SJSA1 (cell line): ENCODE measurements around the gene LMF1. TPM values are rescaled to one million over a fixed set of nuclear protein-coding genes. Genes with fewer than 3 reads are reported as not detected.

ENCODE experiments used
- DNase-seq, 2 experiments: peaks; one replicate each; pipeline ENCODE4 v3.0.0-alpha.2; 2015 to 2020; ENCODE audit warnings: low spot score in 2 of 2, low read depth in 1 of 2
- H3K27ac ChIP-seq: fragments of 250-450 bp; sonication (Bioruptor Pico); 2 replicates; pipeline ENCODE4 v1.5.1; 2020; ENCODE audit warnings: mild to moderate bottlenecking, moderate library complexity
- H3K27me3 ChIP-seq: fragments of 250-450 bp; sonication (Bioruptor Pico); replicated peaks from 2 replicates; pipeline ENCODE4 v1.5.1; 2020; ENCODE audit warnings: mild to moderate bottlenecking, moderate library complexity
- H3K36me3 ChIP-seq: fragments of 250-450 bp; sonication (Bioruptor Pico); 2 replicates; pipeline ENCODE4 v1.5.1; 2020; ENCODE audit warnings: mild to moderate bottlenecking
- H3K4me1 ChIP-seq: fragments of 250-450 bp; sonication (Bioruptor Pico); replicated peaks from 2 replicates; pipeline ENCODE4 v1.6.1; 2021; ENCODE audit warnings: mild to moderate bottlenecking
- H3K4me3 ChIP-seq: fragments of 250-450 bp; sonication (Bioruptor Pico); 2 replicates; pipeline ENCODE4 v1.5.1; 2020; ENCODE audit warnings: mild to moderate bottlenecking
- H3K9me3 ChIP-seq: fragments of 250-450 bp; sonication (Bioruptor Pico); replicated peaks from 2 replicates; pipeline ENCODE4 v1.5.1; 2020; ENCODE audit warnings: mild to moderate bottlenecking
- total RNA-seq: library from RNA; depleted of rRNA; stranded (reverse); fragments of >200 nt; shearing (Covaris generic); gene quantifications from 2 replicates; pipeline ENCODE4 v1.2.3, GENCODE V29; 2014; rRNA removed

Gene LMF1
- 16.3 and 23.5 TPM in 2 replicates for total RNA-seq

GRCh38 chr16:970766-971581, at the start of gene LMF1:
TSS of gene LMF1 (minus strand) at chr16:970984. CDS start at chr16:970980, 4 bp downstream.
- Histone ChIP-seq H3K27me3 (peaks cover 44% of the 10 kb centered on the region), H3K27ac (peak within 1 kb of the TSS; percentile 24), H3K4me1 (peaks cover 7% of the 10 kb centered on the region), H3K9me3 (0 out of 2 replicates have a peak, but pooled peaks cover 2% of the 10 kb centered on the region), H3K36me3 (peaks cover 16% of the 10 kb centered on the region), H3K4me3 (peak within 1 kb of the TSS; percentile 74)
- DNase-seq: peak; percentile 91 to 95

GRCh38 chr16:1020091-1020399, 49.3 kb upstream of the LMF1 start:
- no peak overlapping the region for H3K27ac ChIP-seq
- H3K27me3 ChIP-seq: peaks cover 60% of the 10 kb centered on the region
- DNase-seq: no peak
- H3K4me3 ChIP-seq: no peak overlapping the region
- no peaks in the 10 kb centered on the region for H3K36me3 ChIP-seq
- H3K4me1 ChIP-seq: peaks cover 16% of the 10 kb centered on the region
- no peaks in the 10 kb centered on the region for H3K9me3 ChIP-seq

DNA sequence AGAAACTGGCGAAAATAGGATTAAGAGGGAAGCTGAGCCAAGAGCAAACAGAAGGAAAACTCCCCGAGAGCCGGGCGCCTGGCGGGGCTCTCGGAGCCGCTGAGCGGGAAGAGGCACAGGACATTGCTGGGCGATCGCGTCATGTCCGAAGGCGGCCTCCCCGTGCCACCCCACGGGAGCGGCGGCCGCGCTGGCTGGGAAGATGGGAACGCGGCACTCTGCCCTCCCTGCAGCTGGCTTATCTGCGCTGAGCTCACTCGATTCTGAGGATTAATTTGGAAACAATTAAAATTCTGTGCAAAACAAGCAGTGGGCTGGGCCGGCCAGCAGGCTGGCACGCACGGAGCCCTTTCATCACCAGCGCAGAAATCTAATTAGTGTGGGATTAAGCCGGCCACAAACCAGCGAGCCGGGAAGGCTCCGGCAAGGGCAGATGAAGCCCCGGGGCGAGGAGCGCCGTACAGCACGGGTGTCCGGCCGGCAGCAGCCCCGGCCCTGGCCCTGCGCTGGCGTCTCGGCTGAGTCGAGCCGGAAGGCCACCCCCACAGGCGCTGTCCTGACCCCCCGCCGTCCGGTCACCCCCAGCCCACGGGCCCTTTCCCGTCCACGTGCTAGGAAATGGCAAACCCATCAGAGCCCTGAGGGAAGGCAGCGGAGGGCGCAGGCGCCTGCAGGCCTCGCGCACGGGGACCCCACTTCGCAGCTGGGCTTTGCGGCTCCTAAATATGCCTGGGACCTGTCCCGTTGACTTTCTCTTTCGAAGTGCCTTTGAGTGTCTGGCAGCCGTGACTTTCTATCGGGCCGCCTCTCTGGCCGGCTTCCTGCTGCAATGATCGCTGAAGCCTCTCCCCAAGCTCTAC, 48.7 kb upstream of the LMF1 start:
- Histone ChIP-seq H3K27ac (no peak overlapping the region), H3K27me3 (peaks cover 59% of the 10 kb centered on the region), H3K4me3 (no peak overlapping the region), H3K9me3 (no peaks in the 10 kb centered on the region), H3K4me1 (peaks cover 16% of the 10 kb centered on the region), H3K36me3 (no peaks in the 10 kb centered on the region)
- DNase-seq: peak; percentile 63 to 66

GRCh38 chr16:1018447-1019198, 47.8 kb upstream of the LMF1 start:
- no peak overlapping the region for H3K4me3 ChIP-seq

DNA sequence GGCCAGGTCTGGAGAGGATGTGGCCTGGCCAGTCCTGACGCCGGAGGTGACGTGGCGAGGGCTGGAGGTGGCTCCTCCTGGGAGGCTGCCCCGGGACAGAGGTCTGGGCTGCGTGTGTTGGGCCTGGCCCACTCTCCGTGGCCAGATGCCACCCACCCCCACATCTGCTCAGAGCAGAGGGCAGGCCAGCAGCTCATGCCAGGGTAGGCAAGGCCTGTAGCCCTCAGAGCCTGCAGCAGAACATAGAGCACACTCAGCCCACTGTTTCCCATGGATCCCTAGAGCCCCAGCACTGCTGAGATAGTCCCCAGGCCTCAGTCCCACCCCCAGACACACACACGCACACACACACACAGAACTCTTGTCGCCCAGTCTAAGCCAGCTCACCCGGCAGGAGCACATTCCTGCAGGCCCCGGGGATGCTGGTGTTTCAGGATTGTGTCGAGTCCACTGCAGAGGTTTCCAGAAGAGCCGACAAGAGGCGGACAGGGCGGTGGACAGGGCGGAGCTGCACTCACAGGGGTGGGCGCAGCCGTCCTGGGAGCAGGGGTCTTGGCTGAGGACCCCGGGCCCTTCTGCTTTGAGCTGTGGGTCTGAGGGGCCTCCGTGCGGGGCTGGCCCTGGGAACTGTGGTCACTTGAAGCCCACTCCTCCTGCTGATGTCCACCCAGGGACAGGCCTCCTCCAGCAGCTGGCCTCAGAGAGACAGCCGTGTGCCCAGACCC, 44.1 kb upstream of the LMF1 start:
- no peak overlapping the region for H3K27ac ChIP-seq
- peaks cover 34% of the 10 kb centered on the region for H3K4me1 ChIP-seq
- H3K27me3 ChIP-seq: peaks cover 44% of the 10 kb centered on the region
- no peak for DNase-seq
- no peak overlapping the region for H3K4me3 ChIP-seq
- H3K36me3 ChIP-seq: no peaks in the 10 kb centered on the region
- H3K9me3 ChIP-seq: no peaks in the 10 kb centered on the region

More at GRCh38 chr16:1018447-1019198, 47.8 kb upstream of the LMF1 start:
- H3K27ac ChIP-seq: no peak overlapping the region
- H3K36me3 ChIP-seq: no peaks in the 10 kb centered on the region
- peaks cover 51% of the 10 kb centered on the region for H3K27me3 ChIP-seq
- H3K4me1 ChIP-seq: peaks cover 16% of the 10 kb centered on the region
- no peaks in the 10 kb centered on the region for H3K9me3 ChIP-seq
- no peak for DNase-seq

GRCh38 chr16:1014221-1014620, 43.4 kb upstream of the LMF1 start:
- H3K27ac ChIP-seq: no peak overlapping the region
- no peaks in the 10 kb centered on the region for H3K36me3 ChIP-seq
- DNase-seq: no peak
- peaks cover 27% of the 10 kb centered on the region for H3K4me1 ChIP-seq
- no peak overlapping the region for H3K4me3 ChIP-seq
- peaks cover 44% of the 10 kb centered on the region for H3K27me3 ChIP-seq
- H3K9me3 ChIP-seq: no peaks in the 10 kb centered on the region

GRCh38 chr16:1013593-1013900, 42.8 kb upstream of the LMF1 start:
- Histone ChIP-seq H3K4me1 (peaks cover 22% of the 10 kb centered on the region), H3K27ac (no peak overlapping the region), H3K36me3 (no peaks in the 10 kb centered on the region), H3K27me3 (peaks cover 44% of the 10 kb centered on the region), H3K9me3 (no peaks in the 10 kb centered on the region), H3K4me3 (no peak overlapping the region)
- DNase-seq: no peak

DNA sequence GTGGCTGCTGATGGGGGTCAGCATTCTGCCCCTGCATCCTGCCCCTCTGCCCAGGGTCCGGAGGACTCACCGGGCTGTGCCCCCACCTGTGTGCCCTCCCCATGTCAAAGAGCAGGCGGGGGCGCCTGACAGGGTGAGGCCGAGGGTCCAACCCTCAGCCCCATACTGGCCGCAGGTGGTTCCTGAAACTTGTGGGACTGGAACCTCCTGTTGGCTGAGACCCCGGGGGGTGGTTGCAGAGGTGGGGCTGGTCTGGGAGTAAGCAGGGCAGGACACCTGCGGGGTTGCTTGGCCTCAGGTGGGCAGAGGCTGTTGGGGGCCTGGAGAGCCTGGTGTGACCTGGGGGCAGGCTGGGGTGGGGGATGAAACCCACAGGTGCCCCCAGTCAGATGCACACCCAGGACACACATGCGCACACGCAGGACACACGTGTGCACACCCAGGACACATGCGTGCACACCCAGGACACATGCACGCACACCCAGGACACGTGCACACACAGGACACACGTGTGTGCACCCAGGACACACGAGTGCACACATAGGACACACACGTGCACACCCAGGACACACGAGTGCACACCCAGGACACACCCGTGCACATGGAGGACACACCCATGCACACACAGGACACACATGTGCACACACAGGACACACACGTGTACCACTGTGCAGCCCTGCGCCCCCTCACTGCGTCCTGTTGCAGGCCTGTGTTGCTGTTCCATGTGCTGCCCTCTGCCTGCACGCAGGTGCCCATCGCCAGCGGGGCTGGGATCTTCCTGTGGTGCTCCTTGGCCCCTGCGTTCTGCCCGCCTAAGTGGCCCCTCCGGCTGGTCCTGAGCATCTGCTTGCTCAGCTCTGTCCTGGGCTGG, 42.2 kb upstream of the LMF1 start:
- Histone ChIP-seq H3K4me3 (no peak overlapping the region), H3K36me3 (no peaks in the 10 kb centered on the region), H3K27ac (no peak overlapping the region), H3K9me3 (no peaks in the 10 kb centered on the region), H3K4me1 (peaks cover 22% of the 10 kb centered on the region), H3K27me3 (peaks cover 46% of the 10 kb centered on the region)
- DNase-seq: no peak

GRCh38 chr16:1012135-1012534, 41.4 kb upstream of the LMF1 start:
- Histone ChIP-seq H3K4me3 (no peak overlapping the region), H3K4me1 (peaks cover 28% of the 10 kb centered on the region), H3K27ac (no peak overlapping the region), H3K9me3 (no peaks in the 10 kb centered on the region), H3K27me3 (peaks cover 52% of the 10 kb centered on the region), H3K36me3 (no peaks in the 10 kb centered on the region)
- no peak for DNase-seq

- Histone ChIP-seq H3K4me1 (peaks cover 31% of the 10 kb centered on the region), H3K27ac (no peak overlapping the region), H3K36me3 (no peaks in the 10 kb centered on the region), H3K4me3 (no peak overlapping the region), H3K27me3 (peaks cover 54% of the 10 kb centered on the region), H3K9me3 (no peaks in the 10 kb centered on the region)
- DNase-seq: peak in 1 of 2 experiments; percentile 39
These were observed 40.7 kb upstream of the LMF1 start for GRCh38 chr16:1011316-1012082.

DNA sequence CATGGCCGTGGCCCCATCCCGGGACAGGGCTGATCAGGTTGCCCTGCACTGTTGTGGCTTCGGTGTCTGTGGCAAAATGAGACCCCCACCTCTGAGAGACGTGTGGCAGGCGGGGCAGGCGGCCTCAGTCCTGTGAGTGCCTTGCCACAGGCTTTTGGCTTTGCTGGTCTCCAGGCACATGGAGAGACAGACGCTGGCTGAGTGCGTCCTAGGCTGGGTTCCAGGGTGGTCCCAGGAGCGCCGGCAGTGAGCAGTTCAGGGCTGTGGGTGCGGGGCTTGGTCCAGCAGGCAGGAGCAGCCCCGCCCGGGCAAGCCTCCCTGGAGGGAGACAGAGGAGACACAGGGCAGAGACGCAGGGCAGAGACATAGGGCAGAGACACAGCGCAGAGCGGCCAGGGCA, 40.0 kb upstream of the LMF1 start:
- DNase-seq: no peak
- H3K9me3 ChIP-seq: no peaks in the 10 kb centered on the region
- no peaks in the 10 kb centered on the region for H3K36me3 ChIP-seq
- H3K27ac ChIP-seq: no peak overlapping the region
- peaks cover 54% of the 10 kb centered on the region for H3K27me3 ChIP-seq
- H3K4me1 ChIP-seq: peaks cover 31% of the 10 kb centered on the region
- H3K4me3 ChIP-seq: no peak overlapping the region

- Histone ChIP-seq H3K4me1 (peaks cover 31% of the 10 kb centered on the region), H3K27ac (no peak overlapping the region), H3K4me3 (no peak overlapping the region), H3K9me3 (no peaks in the 10 kb centered on the region), H3K36me3 (no peaks in the 10 kb centered on the region), H3K27me3 (peaks cover 56% of the 10 kb centered on the region)
- no peak for DNase-seq
These were observed 39.5 kb upstream of the LMF1 start for GRCh38 chr16:1010251-1010650.
